Kidney (tissue), 14 donors: Measurements from ENCODE around the gene CHAT. TPM values are rescaled to one million over a fixed set of nuclear protein-coding genes. Genes with fewer than 3 reads are reported as not detected.

ENCODE experiments used
- DNase-seq, 5 donors: peaks; one replicate each; pipeline ENCODE4 v3.0.0-alpha.2; 2013 to 2020
- FAIRE-seq: peaks from 2 replicates; lab custom pipeline; 2012; peaks lifted over from hg19 to GRCh38; lab: Jason Lieb, UNC
- H3K27ac ChIP-seq, 2 donors: one replicate each; pipeline ENCODE4 v1.7.0; 2013; ENCODE audit warnings: low read depth in 2 of 2, low read length in 2 of 2, inconsistent platforms in 1 of 2
- H3K27me3 ChIP-seq: one replicate; pipeline ENCODE4 v1.7.1; 2013; ENCODE audit warnings: low read length, inconsistent platforms; ENCODE audit not compliant: control insufficient read depth, insufficient read depth
- H3K36me3 ChIP-seq, 3 donors: one replicate each; pipeline versions ENCODE4 v1.7.0 to v1.7.1; 2013; ENCODE audit warnings: low read length in 3 of 3, control low read depth in 1 of 3, inconsistent platforms in 1 of 3; ENCODE audit not compliant: insufficient read depth in 3 of 3, control insufficient read depth in 2 of 3
- H3K4me1 ChIP-seq, 3 donors: one replicate each; pipeline versions ENCODE4 v1.7.0 to v1.7.1; 2013; ENCODE audit warnings: low read length in 3 of 3, inconsistent platforms in 1 of 3, low read depth in 1 of 3; ENCODE audit not compliant: control insufficient read depth in 2 of 3, insufficient read depth in 2 of 3
- H3K4me3 ChIP-seq, 3 donors: one replicate each; pipeline versions ENCODE4 v1.7.0 to v1.8.1; 2013; ENCODE audit warnings: low read length in 3 of 3, control low read depth in 1 of 3, inconsistent platforms in 1 of 3
- H3K9ac ChIP-seq, 3 donors: one replicate each; pipeline versions ENCODE4 v1.7.0 to v1.7.1; 2013; ENCODE audit warnings: low read length in 3 of 3, control low read depth in 1 of 3, inconsistent platforms in 1 of 3
- H3K9me3 ChIP-seq, 3 donors: one replicate each; pipeline versions ENCODE4 v1.7.0 to v1.7.1; 2013; ENCODE audit warnings: low read length in 3 of 3, control low read depth in 1 of 3, inconsistent platforms in 1 of 3; ENCODE audit not compliant: control insufficient read depth in 2 of 3, insufficient read depth in 1 of 3
- CTCF ChIP-seq: IDR thresholded peaks from 3 replicates; pipeline ENCODE4 v1.5.1; 2012; ENCODE audit warnings: mild to moderate bottlenecking, moderate library complexity, borderline replicate concordance; ENCODE audit not compliant: insufficient read depth; ENCODE audit errors: extremely low read depth
- intact Hi-C: fragments of 100-400 bp; cut with DNase I; formaldehyde crosslinking; loops from one replicate; pipeline ENCODE4 v1.11.1; 2022
- polyA plus RNA-seq: library from polyadenylated mRNA; stranded (reverse); fragments of 350-450 nt; fragmentation: Illumina TruSeq; extraction: RNeasy Lipid Tissue Mini Kit (QIAGEN cat#74804); gene quantifications from one replicate; pipeline ENCODE4 v1.2.3, GENCODE V29; 2014; ENCODE audit warnings: low read depth, low replicate concordance; ENCODE audit not compliant: insufficient read depth
- total RNA-seq: library from RNA; stranded (reverse); fragmentation: NEBNext Ultra II Directional; extraction: Animal tissue kit (Norgen Biotek cat#: 25700); gene quantifications from one replicate; pipeline ENCODE4 v1.2.1, GENCODE V29; 2021
- donor health status: control.
- donor health status: control.
- donor health status: control.
- donor health status: control.
- donor health status: control.
- donor health status: DM: yes; HTN: yes; CAD: no.
- donor health status: Normal renal cell carcinoma (clear cell type).

CHAT gene
- total and polyA plus RNA-seq, 2 donors from 2014 or later, result not detected

GRCh38 chr10:49610458-49611165, 3.2 kb upstream of the CHAT start:
- no peak for FAIRE-seq
- peaks cover 57% of the 10 kb centered on the region for H3K27me3 ChIP-seq
- H3K4me3 ChIP-seq, result no peak overlapping the region
- peaks cover 0 to 14% (median 0%) of the 10 kb centered on the region in 3 donors for H3K4me1 ChIP-seq
- DNase-seq, result peak in 1 of 5 donors; percentile 43
- no peak for TF ChIP-seq CTCF
- H3K9ac ChIP-seq, result no peak overlapping the region
- no peak overlapping the region for H3K27ac ChIP-seq
- no peaks in the 10 kb centered on the region for H3K36me3 ChIP-seq
- intact Hi-C loops, result no loop called here
- no peaks in the 10 kb centered on the region for H3K9me3 ChIP-seq

- DNase-seq (peak in 1 of 5 donors; percentile 45), FAIRE-seq (no peak)
- H3K36me3 ChIP-seq, result no peaks in the 10 kb centered on the region
- no peak overlapping the region for H3K9ac ChIP-seq
- peaks cover 0 to 14% (median 0%) of the 10 kb centered on the region in 3 donors for H3K4me1 ChIP-seq
- TF ChIP-seq CTCF, result no peak
- no peak overlapping the region for H3K4me3 ChIP-seq
- no peaks in the 10 kb centered on the region for H3K9me3 ChIP-seq
- peaks cover 62% of the 10 kb centered on the region for H3K27me3 ChIP-seq
- H3K27ac ChIP-seq, result no peak overlapping the region
- intact Hi-C loops, result no loop called here
These were observed 2.5 kb upstream of the CHAT start for GRCh38 chr10:49611166-49611815.

GRCh38 chr10:49611816-49612512, 1.9 kb upstream of the CHAT start:
- H3K27me3 ChIP-seq, result peaks cover 62% of the 10 kb centered on the region
- no peak overlapping the region for H3K4me3 ChIP-seq
- H3K36me3 ChIP-seq, result no peaks in the 10 kb centered on the region
- no peak for TF ChIP-seq CTCF
- H3K9ac ChIP-seq, result no peak overlapping the region
- peaks cover 0 to 14% (median 0%) of the 10 kb centered on the region in 3 donors for H3K4me1 ChIP-seq
- H3K9me3 ChIP-seq, result no peaks in the 10 kb centered on the region
- intact Hi-C loops, result no loop called here
- FAIRE-seq, result no peak
- H3K27ac ChIP-seq, result no peak overlapping the region
- DNase-seq, result peak in 1 of 5 donors; percentile 34
